OCI-LY7 (cell line): ENCODE results near the gene GDA. TPM values are rescaled to one million over a fixed set of nuclear protein-coding genes. Genes with fewer than 3 reads are reported as not detected.

Experiments
- BruUV-seq: library from RNA; stranded (reverse); fragments of 400-500 nt; replicated peaks from 2 replicates; lab custom pipeline; 2021; lab: Mats Ljungman, UMichigan
- CTCF ChIA-PET: fragments of 300-600 bp; sonication (Branson Sonifier 250); formaldehyde crosslinking; loops from one replicate; lab custom pipeline; 2022; ENCODE audit warnings: antibody characterized with exemption; ENCODE audit not compliant: unreplicated experiment; lab: Charles Lee
- POLR2A ChIA-PET: fragments of 300-600 bp; sonication (Branson Sonifier 250); formaldehyde crosslinking; loops from one replicate; lab custom pipeline; 2022; ENCODE audit warnings: antibody characterized with exemption; lab: Charles Lee
- DNase-seq: peaks from one replicate; pipeline ENCODE4 v3.0.0-alpha.2; 2015; ENCODE audit warnings: low spot score
- H2AFZ ChIP-seq: fragments of 200-600 bp; sonication (generic), shearing (Covaris generic); 2 replicates; pipeline ENCODE4 v1.6.1; 2014; ENCODE audit warnings: mild to moderate bottlenecking, antibody characterized with exemption, low read length, moderate library complexity
- H3K27ac ChIP-seq: fragments of 200-600 bp; sonication (generic); 2 replicates; pipeline ENCODE4 v1.5.1; 2014; ENCODE audit warnings: mixed run types, low read depth, mild to moderate bottlenecking, moderate library complexity, low read length, inconsistent platforms; ENCODE audit not compliant: poor library complexity, severe bottlenecking
- H3K36me3 ChIP-seq: fragments of 200-600 bp; sonication (generic); 2 replicates; pipeline ENCODE4 v1.6.1; 2014; ENCODE audit warnings: mild to moderate bottlenecking, antibody characterized with exemption, low read length, moderate library complexity, mixed read lengths; ENCODE audit not compliant: insufficient read depth
- H3K4me1 ChIP-seq: fragments of 200-600 bp; sonication (generic); 2 replicates; pipeline ENCODE4 v1.5.1; 2014; ENCODE audit warnings: mild to moderate bottlenecking, low read length; ENCODE audit not compliant: insufficient read depth, poor library complexity, severe bottlenecking
- H3K4me2 ChIP-seq: fragments of 200-600 bp; sonication (generic); 2 replicates; pipeline ENCODE4 v1.6.1; 2014; ENCODE audit warnings: mild to moderate bottlenecking, low read length
- H3K4me3 ChIP-seq: fragments of 200-600 bp; sonication (generic); 2 replicates; pipeline ENCODE4 v1.5.1; 2014; ENCODE audit warnings: mild to moderate bottlenecking, low read depth, low read length; ENCODE audit not compliant: poor library complexity, severe bottlenecking
- H3K79me2 ChIP-seq: fragments of 200-600 bp; sonication (generic); 2 replicates; pipeline ENCODE4 v1.6.1; 2016; ENCODE audit warnings: low read depth, mild to moderate bottlenecking, low read length, moderate library complexity, mixed read lengths; ENCODE audit not compliant: insufficient read depth
- H3K9me2 ChIP-seq: fragments of 200-600 bp; sonication (generic); 2 replicates; pipeline ENCODE4 v1.6.1; 2016; ENCODE audit warnings: mild to moderate bottlenecking, low read length, mixed read lengths; ENCODE audit not compliant: insufficient read depth
- H3K9me3 ChIP-seq: fragments of 200-600 bp; sonication (generic); 2 replicates; pipeline ENCODE4 v1.6.1; 2014; ENCODE audit warnings: mild to moderate bottlenecking, mixed run types, low read length, mixed read lengths
- H4K20me1 ChIP-seq: fragments of 200-600 bp; sonication (generic); 2 replicates; pipeline ENCODE4 v1.6.1; 2014; ENCODE audit warnings: mild to moderate bottlenecking, antibody characterized with exemption, low read length, moderate library complexity, mixed read lengths; ENCODE audit not compliant: insufficient read depth
- CTCF ChIP-seq: fragments of 200-600 bp; sonication (generic); conservative IDR thresholded peaks from 2 replicates; pipeline ENCODE4 v1.5.1; 2014; ENCODE audit warnings: mild to moderate bottlenecking, antibody characterized with exemption, low read length, moderate library complexity, mixed read lengths
- EZH2phosphoT487 ChIP-seq: fragments of 200-600 bp; sonication (generic); IDR thresholded peaks from 2 replicates; pipeline ENCODE4 v1.6.1; 2018; ENCODE audit warnings: low read depth, borderline replicate concordance, mild to moderate bottlenecking, mixed run types, antibody characterized with exemption, low read length, moderate library complexity, mixed read lengths
- intact Hi-C: fragments of 100-400 bp; cut with micrococcal nuclease; formaldehyde crosslinking; loops from one replicate; pipeline ENCODE4 v1.10.0; 2022; ENCODE audit not compliant: unreplicated experiment
- total RNA-seq, 2 experiments: library from RNA; depleted of rRNA in 1 of 2; stranded (reverse); fragments of >200 nt in 1 of 2; shearing (Covaris generic) in 1 of 2; gene quantifications; 2 replicates each; pipeline ENCODE4 v1.2.3, GENCODE V29; 2014 to 2022

Gene GDA
- total RNA-seq, 2 experiments from 2014 or later = not detected

GRCh38 chr9:72211047-72211446 lies 61.8 kb downstream of the GDA start:
- ChIA-PET POLR2A (interaction anchor here (0.5 kb wide), 1 partner anchor 123 kb away, joined by 3 read pairs; no protein-coding TSS in a partner anchor), CTCF (interaction anchor here (0.6 kb wide), 1 partner anchor 1444 kb away, joined by 3 read pairs; no protein-coding TSS in a partner anchor)
- intact Hi-C loops = no loop called here
- no peak for DNase-seq
- no TSS peak for BruUV-seq
- H3K9me2 ChIP-seq = no peaks in the 10 kb centered on the region; the same call in 1 of the 2 replicates
- no peaks in the 10 kb centered on the region for H3K36me3 ChIP-seq
- H3K79me2 ChIP-seq = no peaks in the 10 kb centered on the region
- no peak for TF ChIP-seq EZH2phosphoT487
- no peak for TF ChIP-seq CTCF
- no peaks in the 10 kb centered on the region for H3K4me1 ChIP-seq
- H3K27ac ChIP-seq = no peak overlapping the region
- no peak overlapping the region for H3K4me3 ChIP-seq
- H2AFZ ChIP-seq = no peak overlapping the region
- no peaks in the 10 kb centered on the region for H3K9me3 ChIP-seq
- H4K20me1 ChIP-seq = no peaks in the 10 kb centered on the region
- H3K4me2 ChIP-seq = no peak overlapping the region

GRCh38 chr9:72213906-72214305 lies 64.7 kb downstream of the GDA start:
- H3K4me2 ChIP-seq = no peak overlapping the region
- no peaks in the 10 kb centered on the region for H3K4me1 ChIP-seq
- H3K9me3 ChIP-seq = no peaks in the 10 kb centered on the region
- H2AFZ ChIP-seq = no peak overlapping the region
- H3K27ac ChIP-seq = no peak overlapping the region
- no peaks in the 10 kb centered on the region for H3K36me3 ChIP-seq
- ChIA-PET POLR2A (no interaction called here), CTCF (no interaction called here)
- no peaks in the 10 kb centered on the region for H4K20me1 ChIP-seq
- intact Hi-C loops = no loop called here
- no peaks in the 10 kb centered on the region; the same call in 1 of the 2 replicates for H3K9me2 ChIP-seq
- TF ChIP-seq EZH2phosphoT487 (no peak), CTCF (no peak)
- no peaks in the 10 kb centered on the region for H3K79me2 ChIP-seq
- no peak for DNase-seq
- H3K4me3 ChIP-seq = no peak overlapping the region
- no TSS peak for BruUV-seq

GRCh38 chr9:72217306-72217842 lies 68.1 kb downstream of the GDA start:
- no peak overlapping the region for H3K4me2 ChIP-seq
- no peak for DNase-seq
- no peak overlapping the region for H3K27ac ChIP-seq
- H3K36me3 ChIP-seq = no peaks in the 10 kb centered on the region
- H4K20me1 ChIP-seq = no peaks in the 10 kb centered on the region
- H2AFZ ChIP-seq = no peak overlapping the region
- no peak for TF ChIP-seq CTCF
- no peak for TF ChIP-seq EZH2phosphoT487
- no peaks in the 10 kb centered on the region for H3K9me2 ChIP-seq
- CTCF ChIA-PET = no interaction called here
- H3K4me1 ChIP-seq = no peaks in the 10 kb centered on the region
- H3K9me3 ChIP-seq = no peaks in the 10 kb centered on the region
- no TSS peak for BruUV-seq
- intact Hi-C loops = no loop called here
- H3K79me2 ChIP-seq = no peaks in the 10 kb centered on the region
- no peak overlapping the region for H3K4me3 ChIP-seq
- POLR2A ChIA-PET = interaction anchor here (0.6 kb wide), 1 partner anchor 629 kb away, joined by 3 read pairs; no protein-coding TSS in a partner anchor
